Left kidney (tissue), 2 donors: ENCODE data around the gene TSC22D2. TPM values are rescaled to one million over a fixed set of nuclear protein-coding genes. Genes with fewer than 3 reads are reported as not detected.
"Not testable (repeated sequence)": the region's sequence is repeated elsewhere in the genome, so short reads cannot be mapped to it uniquely, and the experiment has no call there.

Experiments
- DNase-seq: peaks from one replicate; pipeline ENCODE4 v3.0.0-alpha.2; 2013
- polyA plus RNA-seq: library from polyadenylated mRNA; unstranded; fragments of 120-200 nt; gene quantifications from one replicate; pipeline ENCODE4 v1.2.1, GENCODE V29; 2013; ENCODE audit not compliant: insufficient read length

Gene TSC22D2
- polyA plus RNA-seq, 1 donor, result 69.5 TPM

DNA sequence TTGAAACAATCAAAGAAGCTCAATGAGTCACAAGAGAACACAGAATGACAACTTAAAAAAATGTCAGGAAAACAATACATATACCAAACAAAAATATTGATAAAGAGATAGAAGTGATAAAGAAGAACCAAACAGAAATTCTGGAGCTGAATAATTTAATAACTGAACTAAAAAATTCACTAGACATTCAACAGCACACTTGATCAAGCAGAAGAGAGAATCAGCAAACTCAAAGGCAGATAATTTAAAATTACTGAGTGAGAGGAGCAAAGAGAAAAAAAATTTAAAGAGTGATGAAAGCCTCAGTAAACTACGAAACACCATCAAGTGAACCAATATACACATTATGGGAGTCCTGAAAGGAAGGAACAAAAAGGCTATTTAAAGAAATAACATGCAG is 76.3 kb downstream of the TSC22D2 start:
- DNase-seq, result no peak

DNA sequence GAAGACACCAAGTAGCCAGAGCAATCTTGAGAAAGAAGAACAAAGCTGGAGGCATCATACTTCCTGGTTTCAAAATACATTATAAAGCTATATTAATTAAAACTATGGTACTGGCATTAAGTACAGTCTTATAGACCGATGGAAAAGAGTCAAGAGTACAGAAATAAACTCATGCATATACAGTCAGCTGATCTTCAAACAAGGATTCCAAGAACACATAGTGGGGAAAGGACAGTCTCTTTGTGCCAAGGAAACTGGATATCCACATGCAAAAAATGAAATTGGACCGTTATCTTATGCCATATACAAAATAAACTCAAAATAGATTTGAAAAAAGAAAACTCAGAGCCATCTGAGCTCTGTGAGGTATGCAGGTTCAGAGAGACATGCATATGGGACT is 80.8 kb downstream of the TSC22D2 start:
- DNase-seq, result no peak

DNA sequence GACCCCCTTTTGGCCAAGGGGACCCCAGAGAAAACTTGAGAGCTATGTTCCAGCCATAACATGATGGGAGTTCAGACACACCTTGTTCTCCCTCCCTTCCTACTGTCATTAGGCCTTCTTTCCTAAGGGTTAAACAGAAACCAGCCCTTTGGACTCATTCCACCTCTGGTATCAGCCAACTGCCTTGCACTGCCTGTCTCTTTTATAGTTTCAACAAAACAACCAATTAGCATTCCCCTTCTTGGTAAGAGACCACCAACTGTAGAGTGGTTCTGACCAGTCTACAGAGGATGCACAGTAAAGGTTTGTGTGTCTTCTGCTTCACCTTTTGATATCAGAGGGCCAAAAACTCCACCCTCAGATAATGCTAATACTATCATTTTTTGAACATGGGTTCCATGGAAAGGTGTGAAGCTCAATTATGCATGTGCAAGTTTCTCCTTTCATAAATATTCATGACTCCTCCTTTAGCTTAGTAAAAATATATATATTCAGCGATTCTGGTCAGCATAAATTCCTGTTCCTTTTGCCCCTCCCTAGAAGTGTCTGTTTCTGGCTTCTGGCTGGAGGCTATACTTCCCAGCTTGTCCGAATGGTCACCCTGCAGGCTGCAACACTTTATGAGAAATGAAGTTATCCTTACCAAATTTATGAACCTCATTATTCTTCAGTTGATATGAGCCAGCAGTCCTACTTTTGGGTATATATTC is 82.3 kb downstream of the TSC22D2 start:
- no peak for DNase-seq

DNA sequence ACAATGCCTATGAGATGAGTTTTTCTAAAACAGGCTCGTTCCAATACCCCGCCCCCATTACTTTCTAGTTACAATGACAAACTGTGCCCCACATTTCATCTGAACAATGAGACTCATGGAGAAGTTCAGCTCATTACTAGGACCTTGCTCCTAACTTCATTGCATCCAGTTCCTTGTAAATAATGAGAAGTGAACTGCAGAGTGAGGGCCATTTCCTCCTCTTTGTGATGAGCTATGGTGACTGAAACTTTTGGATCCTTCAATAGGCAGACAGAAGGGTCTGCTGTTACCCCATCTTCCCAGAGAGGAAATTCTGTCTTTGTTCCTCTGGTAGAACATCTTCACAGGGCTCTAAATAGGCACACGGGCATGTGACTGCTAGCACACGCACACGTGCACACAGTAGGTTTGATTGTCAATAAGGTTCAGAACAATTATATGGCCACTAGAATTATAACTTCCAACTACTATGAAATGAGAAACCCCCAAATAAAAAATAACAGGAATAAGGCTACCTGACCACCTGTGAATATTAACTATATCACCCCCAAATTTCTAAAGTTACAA is 86.4 kb downstream of the TSC22D2 start:
- DNase-seq, result no peak

DNA sequence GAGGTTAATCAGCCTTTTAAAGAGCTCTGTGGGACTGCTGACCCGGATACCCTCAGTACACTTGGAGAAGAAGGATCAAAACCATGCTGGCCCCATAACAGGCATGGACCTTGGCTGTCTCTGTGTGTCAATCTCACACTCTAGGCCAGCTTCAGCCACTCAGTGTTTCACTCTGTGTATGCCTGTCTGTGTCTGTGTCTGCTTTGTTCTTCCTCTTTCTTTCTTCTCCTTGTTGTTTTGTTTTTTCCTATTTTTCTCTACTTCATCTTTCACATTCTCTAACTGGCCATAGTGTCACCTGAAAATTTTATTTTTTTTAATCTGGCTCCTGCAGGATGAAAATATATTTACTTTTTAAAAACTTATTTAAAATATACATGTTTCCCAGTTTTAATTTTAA is 87.1 kb downstream of the TSC22D2 start:
- DNase-seq, result no peak

DNA sequence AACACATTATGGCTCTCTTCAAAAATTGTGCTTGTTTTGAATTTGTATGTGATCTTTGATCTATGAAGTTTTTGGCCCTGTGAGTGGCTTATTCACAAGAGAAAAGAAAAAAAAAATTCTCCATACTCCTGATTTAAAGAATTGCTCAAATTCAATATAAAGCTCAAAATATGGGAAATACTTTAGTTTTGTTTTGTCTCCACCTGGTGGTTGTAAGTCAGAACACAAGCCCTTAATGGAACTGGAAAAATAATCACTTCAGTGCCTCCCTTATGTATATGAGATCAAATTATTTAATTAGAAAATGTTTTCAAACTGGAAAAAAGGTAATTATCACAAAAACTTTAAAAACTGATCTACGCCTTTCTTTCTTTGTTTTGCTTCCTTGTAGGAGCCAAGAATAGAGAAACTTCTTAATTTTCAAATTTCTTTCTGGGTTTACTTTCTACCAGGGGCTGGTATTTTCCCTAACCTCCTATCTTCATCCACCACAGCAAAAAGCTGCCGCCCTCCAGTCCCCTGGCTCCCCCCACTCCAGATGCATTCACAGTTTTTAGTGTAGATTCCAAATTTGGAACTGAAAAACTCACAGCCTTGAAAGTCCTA is 87.6 kb downstream of the TSC22D2 start:
- peak; percentile 64 for DNase-seq

DNA sequence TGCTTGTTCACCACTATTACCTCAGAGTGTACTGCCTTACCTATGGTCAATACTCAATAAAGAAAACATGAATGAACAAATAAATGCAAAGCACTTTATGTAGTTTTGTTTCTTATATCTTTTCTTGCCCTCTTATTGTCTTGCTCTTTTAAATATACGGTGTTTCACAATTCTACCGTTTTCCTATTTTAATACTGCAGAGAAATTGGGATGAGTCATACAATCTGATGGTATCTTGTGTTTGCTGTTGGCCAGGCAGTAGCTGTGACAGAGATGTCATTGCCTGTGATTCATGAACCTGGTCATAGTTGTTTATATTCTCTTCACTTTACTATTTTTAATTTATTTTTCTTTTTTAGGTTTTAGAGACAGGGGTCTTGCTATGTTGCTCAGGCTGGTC is 89.9 kb downstream of the TSC22D2 start:
- no peak for DNase-seq

DNA sequence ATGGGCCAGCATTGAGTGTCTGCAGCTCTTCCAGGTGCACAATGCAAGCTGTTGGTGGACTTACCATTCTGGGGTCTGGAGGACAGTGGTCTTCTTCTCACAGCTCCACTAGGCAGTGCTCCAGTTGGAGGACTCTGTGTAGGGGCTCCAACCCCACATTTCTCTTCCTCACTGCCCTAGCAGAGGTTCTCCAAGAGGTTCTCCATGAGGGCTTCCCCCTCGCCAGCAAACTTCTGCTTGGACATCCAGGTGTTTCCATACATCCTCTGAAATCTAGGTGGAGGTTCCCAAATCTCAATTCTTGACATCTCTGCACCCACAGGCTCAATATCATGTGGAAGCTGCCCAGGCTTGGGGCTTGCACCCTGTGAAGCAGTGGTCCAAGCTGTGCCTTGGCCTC is 92.9 kb downstream of the TSC22D2 start:
- not testable (repeated sequence) for DNase-seq

DNA sequence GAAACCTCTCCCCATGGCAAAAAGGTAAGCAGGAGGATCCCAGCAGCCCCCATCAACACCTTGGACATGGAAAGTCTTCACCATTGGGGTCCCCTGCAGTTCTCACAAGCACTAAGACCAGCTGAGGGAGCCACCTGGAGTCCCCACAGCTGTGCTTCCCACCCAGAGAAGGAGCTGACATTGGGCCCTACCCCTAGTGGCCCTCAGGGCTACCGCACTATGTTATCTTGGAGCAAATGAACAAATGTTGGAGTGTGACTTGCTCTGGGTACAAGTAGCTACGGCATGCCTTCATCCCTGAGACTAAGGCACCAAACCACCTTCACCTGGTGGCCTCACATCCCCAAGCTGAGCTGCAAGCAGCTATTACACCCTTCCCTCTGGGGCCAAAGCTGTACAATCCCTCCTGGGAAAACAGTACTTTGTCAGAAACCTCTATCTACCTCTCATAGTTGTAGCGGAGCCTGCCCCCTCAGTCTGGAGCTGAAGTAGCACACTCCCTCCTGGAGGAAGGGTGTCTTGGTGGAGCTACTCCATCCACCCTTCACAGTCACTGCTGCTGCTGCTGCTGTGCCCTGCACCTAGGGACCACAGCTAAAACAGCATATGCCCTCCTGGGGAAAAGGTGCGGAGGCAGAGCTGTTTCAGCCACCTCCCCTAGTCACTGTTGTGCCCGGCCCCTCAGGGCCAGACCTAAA is 95.5 kb downstream of the TSC22D2 start:
- DNase-seq, result no peak

DNA sequence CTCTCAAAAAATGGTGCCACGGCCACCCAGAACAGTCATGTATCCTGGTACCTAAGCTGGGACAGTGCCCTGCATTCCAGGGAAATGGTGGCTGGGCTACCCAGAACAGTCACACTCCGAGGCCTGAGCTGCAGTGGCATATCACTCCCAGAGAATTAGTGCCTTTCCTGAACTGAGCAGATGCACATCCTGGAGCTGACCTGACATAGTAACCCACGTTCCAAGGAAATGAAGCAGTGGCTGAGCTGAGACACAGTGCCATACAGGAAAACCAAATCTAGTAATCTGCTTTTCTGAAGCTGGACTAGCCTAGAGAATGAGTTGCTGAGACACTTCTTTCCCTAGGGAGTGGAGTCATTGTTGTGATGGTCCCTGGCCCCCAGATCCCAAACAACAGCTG is 96.4 kb downstream of the TSC22D2 start:
- no peak for DNase-seq

DNA sequence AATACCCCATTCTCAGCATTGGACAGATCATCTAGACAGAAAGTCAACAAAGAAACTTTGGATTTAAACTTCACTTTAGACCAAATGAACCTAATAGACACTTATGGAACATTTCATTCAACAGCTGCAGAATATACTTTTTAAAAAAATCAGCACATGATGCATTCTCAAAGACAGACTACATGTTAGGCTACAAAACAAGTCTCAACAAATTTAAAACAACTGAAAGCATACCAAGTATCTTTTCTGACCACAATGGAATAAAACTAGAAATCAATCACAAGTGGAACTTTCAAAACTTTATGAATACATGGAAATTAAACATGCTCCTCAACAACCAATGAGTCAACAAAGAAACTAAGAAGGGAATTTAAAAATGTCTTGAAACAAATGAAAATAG is 100.3 kb downstream of the TSC22D2 start:
- DNase-seq, result no peak

DNA sequence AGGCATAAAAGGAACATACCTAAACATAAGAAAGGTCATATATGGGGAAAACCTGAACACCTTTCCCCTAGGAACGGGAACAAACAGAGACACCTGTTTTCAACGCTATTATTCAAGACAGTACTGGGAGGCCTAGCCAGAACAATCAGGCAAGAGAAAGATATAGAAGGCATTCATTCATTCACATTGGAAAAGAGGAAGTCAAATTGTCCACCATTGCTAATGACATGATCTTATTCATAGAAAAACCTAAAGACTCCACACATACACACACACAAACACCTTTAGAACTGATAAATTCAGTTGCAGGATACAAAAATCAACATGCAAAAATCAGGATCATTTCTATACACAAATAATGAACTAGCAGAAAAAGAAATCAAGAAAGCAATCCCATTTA is 101.7 kb downstream of the TSC22D2 start:
- no peak for DNase-seq

DNA sequence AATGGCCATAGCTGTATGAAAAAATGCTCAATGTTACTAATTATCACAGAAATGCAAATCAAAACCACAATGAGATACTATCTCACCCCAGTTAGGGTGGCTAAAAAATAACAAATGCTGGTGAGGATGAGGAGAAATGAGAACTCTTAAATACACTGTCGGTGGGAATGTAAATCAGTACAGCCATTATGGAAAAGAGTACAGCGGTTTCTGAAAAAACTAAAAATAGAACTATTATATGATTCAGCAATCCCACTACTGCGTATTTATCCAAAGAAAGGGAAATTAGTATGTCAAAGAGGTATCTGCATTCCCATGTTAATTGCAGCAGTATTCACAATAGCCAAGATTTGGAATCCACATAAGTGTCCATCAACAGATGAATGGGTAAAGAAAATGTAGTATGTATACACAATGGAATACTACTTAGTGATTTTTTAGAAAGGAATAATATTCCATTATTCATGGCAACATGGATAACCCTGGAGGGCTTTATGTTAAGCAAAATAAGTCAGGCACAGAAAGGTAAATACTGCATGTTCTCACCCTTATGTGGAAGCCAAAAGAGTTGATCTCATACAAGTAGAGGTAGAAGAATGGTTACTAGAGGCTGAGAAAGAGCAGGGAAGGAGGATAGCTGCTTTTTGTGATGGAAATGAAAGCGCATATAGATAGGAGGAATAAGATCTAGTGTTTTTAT is 103.2 kb downstream of the TSC22D2 start:
- DNase-seq, result no peak

DNA sequence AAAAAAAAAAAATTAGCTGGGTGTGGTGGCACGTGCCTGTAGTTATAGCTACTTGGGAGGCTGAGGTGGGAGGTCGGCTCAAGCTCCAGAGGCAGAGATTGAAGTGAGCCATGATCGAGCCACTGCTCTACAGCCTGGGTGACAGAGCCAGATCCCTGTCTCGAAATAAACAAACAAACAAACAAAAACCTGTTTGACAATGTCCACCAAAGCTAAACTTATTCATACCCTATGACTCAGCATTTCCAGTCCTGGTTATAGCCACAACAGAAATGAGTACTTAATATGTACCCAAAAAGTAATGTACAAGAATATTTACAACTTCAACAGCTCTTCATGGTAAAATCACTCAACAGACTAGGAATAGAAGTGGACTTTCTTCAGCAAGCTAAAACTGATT is 107.1 kb downstream of the TSC22D2 start:
- no peak for DNase-seq

Other genes starting within 250 kb of the TSC22D2 start
- gene SERP1, start 138.2 kb downstream of the TSC22D2 start, polyA plus RNA-seq, result 120 TPM
- 210 TPM for gene EIF2A, start 138.5 kb downstream of the TSC22D2 start, polyA plus RNA-seq
- gene SELENOT, start 195.0 kb downstream of the TSC22D2 start, polyA plus RNA-seq, result 121 TPM